NCI-H774 (cell line): Measurements from ENCODE around the gene DNAJC4.

Source experiments
- DNase-seq: peaks from one replicate; lab custom pipeline; 2025; lab: John Stamatoyannopoulos, UW

The DNAJC4 gene

GRCh38 chr11:64259533-64260067 is 29.3 kb downstream of the DNAJC4 start:
- DNase-seq: no peak

DNA sequence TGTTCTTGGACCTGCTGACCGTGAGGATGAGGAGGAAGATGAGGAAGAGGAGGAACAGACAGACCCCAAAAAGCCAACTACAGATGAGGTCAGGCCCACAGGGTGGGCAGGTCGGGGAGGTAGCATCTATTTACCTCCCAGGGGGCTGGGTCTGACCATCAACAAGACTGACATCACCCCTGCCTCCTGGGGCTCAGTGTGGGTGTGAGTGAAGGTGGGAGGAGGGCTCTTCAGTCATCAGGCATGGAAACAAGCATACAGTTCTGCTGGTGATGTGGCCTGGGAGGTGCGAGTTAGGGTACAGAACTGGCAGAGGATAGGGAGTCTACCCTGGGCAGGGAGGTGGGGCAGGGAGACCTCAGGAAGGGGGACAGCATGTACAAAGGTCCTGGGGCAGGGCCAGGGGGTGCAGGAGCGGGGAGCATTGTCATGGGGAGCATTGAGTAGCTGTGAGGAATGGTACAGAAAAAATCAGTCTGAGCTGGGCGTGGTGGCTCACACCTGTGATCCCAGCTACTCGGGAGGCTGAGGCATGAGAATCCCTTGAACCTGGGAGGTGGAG is 29.9 kb downstream of the DNAJC4 start:
- no peak for DNase-seq

DNA sequence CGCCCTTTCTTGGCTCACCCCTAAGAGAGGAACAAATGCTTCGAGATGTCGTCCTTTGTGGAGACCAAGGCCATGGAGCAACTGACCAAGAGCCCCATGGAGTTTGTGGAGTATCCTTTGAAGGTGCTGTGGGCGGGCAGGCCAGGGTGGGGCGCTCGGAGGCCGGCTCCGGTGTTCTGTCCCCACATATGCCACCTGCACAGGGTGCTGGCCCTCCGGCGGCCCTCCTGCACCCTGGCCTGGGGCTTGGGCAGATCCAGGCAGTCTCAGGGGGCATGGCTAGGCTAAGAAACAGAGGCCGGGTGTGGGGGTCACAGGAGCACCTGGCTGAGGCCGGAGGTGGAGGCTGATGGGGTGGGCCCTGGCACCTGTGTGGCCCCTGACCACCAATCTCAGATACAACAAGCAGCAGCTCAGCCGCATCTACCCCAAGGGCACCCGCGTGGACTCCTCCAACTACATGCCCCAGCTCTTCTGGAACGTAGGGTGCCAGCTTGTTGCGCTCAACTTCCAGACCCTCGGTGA is 31.3 kb downstream of the DNAJC4 start:
- DNase-seq: no peak

- no peak for DNase-seq
These were observed 32.1 kb downstream of the DNAJC4 start for GRCh38 chr11:64262271-64263002.

- DNase-seq: no peak
These were observed 32.9 kb downstream of the DNAJC4 start for GRCh38 chr11:64263021-64263946.

GRCh38 chr11:64263947-64264317 is 33.6 kb downstream of the DNAJC4 start:
- no peak for DNase-seq

GRCh38 chr11:64264371-64264852 is 34.1 kb downstream of the DNAJC4 start:
- DNase-seq: no peak

GRCh38 chr11:64265176-64266160 is 35.1 kb downstream of the DNAJC4 start:
- no peak for DNase-seq

DNA sequence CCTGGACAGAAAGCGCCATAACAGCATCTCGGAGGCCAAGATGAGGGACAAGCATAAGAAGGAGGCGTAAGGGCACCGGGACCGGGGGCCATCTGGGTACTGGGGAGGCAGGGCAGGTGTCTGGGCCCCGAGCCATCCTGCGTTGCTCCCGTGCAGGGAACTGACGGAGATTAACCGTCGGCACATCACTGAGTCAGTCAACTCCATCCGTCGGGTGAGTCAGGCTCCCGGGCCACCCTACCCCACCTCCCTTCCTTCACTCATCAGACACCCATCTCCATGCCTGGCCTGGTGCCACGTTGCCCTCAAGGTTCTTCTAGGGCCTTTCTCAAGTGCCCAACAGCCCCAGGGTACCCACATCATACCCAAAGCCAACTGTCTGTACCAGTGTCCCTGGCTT is 36.0 kb downstream of the DNAJC4 start:
- no peak for DNase-seq

GRCh38 chr11:64267207-64267945 is 37.0 kb downstream of the DNAJC4 start:
- no peak for DNase-seq

GRCh38 chr11:64268025-64268892 is 37.9 kb downstream of the DNAJC4 start:
- DNase-seq: no peak

GRCh38 chr11:64268893-64269539 is 38.7 kb downstream of the DNAJC4 start:
- DNase-seq: no peak

GRCh38 chr11:64269540-64270220 is 39.3 kb downstream of the DNAJC4 start:
- DNase-seq: peak; percentile 100

DNA sequence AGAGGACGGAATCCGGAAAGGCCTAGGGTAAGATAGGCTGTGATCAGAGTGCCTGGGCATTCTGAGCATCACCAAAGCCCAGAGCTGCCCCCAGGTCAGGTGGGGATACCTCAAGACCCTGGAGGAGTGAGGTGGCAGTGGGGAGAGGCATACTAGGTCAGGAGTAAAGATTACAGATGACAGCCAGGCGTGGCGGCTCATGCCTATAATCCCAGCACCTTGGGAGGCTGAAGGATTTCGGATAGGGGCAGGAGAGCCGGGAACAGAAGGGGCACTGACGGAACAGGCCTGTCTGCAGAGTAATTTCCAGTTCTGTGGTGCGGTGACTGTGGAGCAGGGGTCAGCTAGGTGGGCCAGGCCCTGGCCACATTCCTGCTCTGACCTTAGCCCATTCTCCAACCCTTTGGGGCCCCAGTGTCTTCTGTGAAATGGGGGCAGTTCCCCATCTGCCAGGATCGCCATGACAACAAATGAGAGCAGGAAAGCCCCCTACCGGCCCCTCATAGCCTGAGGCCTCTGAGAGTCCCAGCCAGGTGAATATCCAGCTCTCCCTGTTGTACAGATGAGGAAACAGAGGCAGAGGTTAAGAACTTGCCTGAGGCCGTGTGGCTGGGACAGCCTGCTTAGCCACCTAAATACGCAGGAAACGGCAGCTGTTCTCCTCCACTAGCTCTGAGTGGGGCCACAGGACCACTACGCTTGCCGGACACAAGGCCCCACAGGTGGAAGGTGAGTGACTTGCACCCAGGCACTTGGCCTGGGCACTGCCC is 44.9 kb downstream of the DNAJC4 start:
- no peak for DNase-seq

- DNase-seq: no peak
These were observed 45.5 kb downstream of the DNAJC4 start for GRCh38 chr11:64275841-64276240.

DNA sequence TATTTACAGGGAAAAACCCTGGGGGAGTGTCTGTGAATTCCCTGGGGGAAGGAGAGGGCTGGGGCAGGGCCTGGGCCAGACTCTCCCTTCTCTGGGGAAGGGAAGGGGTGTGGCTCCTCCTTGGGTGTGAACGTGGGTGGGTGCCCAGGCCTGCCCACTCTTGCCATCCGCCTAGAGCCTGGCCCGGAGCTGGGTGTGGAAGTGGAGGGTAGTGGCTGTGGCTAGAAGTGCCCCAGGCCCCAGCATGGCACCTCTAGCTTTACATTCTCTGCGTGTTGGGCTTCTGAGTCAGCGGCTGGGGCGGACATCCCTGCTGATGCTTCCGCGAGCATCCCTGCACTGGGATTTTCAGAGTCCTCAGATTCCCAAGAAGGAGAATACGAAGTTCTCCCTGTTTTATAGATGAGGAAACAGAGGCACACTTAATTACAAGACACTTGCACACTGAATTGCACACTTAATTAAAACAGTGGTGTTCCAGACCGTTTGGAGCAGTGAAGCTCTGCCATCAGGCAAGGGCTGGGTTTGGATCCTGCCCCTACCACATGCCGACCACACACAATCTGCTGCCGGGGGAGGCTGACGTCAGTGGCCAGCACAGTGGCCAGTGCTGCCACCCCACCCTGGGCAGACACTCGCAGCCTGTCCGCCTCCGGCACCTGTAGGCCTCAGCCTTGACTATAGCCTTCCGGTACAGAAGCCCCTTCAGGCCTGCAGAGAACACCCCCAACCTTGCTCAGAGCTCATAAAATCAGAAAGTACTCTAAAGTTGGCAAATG is 46.5 kb downstream of the DNAJC4 start:
- no peak for DNase-seq
